ENCODE data around the gene NPIPB6.

NPIPB6 gene

DNA sequence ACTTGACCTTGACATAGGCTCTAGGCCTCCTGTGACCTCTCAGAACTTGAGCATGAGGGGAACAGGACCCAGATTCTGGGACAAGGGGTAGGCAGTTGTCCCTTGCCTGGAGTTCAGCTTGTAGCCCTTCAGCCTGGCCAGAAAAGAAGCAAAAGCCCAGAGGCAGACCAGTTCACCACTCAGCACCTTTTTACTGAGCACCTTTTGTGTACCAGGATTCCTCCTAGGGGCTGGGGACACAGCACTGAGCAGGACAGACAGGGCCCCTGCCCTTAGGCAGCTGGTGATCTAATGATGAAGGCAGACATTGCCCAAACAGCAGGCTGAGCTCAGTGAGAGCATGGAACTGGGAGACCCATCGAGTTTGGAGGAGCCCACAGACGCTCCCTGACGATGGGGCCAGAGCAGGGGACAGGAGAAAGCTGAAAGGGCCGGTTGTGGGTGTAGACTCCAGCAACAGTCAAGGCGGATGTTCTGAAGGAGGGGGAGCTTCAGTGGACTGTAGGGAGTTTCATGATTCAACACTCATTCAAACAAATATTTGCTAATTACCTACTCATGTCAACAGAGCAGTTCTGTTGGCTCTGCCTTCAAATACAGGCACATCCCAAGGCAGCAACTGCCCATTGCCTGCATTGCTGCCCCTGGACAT, 38.9 kb downstream of the NPIPB6 start:
- DNase-seq (ENCODE audit: low spot score): no peak

DNA sequence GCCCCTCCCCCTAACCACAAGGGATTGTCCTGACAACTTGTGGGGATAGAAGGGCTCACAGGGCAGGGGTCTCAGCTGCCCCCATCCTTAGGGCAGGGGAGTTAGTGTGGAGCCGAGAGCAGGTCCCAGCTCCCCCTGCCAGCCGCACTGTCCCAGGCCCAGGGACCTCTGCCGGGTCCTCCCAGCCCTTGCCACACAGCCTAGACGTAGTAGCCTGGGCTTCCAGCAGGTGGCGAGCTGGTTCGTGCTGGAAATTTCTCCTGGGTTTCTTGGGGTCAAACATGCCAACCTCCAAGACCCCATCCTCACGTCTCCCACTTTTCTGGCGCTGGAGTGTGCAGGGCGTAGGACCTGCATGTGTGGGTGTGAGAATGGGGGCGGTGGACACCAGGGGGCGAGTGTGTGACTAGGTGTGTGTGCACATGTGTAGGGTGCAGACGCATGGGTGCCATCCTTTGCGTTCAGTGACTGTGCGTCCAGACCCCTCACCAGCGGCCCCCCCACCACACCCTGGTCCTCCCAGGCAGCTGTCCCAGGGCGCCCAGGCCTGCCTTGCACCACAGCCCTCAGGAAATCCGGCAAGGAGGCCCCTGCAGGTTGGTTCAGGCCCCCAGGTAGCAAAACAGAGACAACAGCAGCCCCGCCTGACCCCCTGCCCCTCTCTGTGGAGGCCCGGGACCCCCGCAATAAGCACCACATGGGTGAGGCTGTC, 41.5 kb downstream of the NPIPB6 start:
- DNase-seq (ENCODE audit: low spot score): no peak

- DNase-seq (ENCODE audit: low spot score): no peak
These were observed 42.6 kb downstream of the NPIPB6 start for GRCh38 chr16:28320741-28321140.

DNA sequence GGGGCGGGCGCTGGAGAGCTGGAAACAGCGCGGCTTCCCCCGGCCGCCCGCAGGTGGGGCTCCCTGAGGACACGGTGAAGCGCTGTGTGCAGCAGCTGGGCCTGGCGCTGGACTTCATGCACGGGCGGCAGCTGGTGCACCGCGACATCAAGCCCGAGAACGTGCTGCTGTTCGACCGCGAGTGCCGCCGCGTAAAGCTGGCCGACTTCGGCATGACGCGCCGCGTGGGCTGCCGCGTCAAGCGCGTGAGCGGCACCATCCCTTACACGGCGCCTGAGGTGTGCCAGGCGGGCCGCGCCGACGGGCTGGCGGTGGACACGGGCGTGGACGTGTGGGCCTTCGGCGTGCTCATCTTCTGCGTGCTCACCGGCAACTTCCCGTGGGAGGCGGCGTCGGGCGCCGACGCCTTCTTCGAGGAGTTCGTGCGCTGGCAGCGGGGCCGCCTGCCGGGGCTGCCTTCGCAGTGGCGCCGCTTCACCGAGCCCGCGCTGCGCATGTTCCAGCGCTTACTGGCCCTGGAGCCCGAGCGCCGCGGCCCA, 43.2 kb downstream of the NPIPB6 start:
- DNase-seq (ENCODE audit: low spot score): no peak

DNA sequence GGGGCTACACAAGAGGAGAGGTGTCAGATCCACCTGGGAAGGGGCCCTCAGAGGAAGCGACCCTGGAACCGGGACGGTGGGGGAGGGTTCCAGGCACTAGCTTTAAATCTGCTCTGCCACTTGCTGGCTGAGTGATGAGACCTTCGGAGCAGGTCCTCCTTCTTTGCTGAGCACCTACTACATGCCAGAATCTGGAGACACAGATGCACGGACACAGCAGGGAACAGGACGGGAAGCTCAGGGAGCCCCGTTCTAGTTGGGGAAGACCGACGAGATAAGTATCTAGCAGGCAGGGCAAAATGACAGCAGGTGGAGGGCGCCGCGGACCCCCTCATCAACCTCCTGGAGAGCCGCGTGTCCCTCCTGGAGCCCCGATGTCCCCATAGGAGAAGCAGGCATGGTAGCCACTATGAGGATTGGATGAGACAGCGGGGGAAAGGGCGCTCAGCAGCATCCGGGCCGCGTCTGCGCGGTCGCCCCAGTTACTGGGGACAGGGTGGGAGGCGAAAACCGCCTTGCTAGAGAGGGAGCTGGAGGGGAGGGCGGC, 43.8 kb downstream of the NPIPB6 start:
- no peak for DNase-seq (ENCODE audit: low spot score)

GRCh38 chr16:28318042-28318744, 45.1 kb downstream of the NPIPB6 start:
- no peak for DNase-seq (ENCODE audit: low spot score)

DNA sequence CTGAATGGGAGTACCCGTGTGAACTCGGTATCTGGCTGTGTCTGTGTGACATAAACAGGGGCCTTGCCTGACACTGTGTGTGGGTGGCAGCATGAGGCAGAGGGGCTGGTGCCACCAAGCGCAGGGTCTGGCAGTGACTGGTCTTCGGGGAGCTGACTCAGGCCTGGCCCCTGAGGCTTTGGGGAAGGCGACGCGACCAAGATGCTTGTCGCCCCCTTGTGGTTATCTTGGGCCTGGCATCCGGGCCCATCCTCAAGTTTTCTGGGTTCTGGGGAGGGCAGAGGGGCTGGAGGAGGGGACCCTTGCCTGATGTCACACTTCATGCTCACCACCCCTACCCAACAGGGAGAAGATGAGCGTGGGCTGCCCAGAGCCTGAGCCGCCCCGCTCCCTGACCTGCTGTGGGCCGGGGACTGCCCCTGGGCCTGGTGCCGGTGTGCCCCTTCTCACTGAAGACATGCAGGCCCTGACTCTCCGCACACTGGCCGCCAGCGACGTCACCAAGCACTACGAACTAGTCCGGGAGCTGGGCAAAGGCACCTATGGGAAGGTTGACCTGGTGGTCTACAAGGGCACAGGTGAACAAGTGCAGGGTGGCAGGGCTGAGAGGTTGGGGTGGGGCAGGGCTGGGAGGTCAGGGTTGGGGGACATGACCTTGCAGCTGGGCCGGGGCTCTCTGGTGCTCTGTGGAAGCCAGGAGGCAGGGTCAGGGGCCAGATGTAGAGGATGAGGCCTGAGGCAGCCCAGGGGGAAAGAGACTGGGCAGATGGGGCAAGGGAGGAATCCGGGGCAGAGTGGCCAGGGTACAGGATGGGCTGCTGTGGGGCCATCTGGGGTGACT, 46.0 kb downstream of the NPIPB6 start:
- DNase-seq (ENCODE audit: low spot score): peak; percentile 29

DNA sequence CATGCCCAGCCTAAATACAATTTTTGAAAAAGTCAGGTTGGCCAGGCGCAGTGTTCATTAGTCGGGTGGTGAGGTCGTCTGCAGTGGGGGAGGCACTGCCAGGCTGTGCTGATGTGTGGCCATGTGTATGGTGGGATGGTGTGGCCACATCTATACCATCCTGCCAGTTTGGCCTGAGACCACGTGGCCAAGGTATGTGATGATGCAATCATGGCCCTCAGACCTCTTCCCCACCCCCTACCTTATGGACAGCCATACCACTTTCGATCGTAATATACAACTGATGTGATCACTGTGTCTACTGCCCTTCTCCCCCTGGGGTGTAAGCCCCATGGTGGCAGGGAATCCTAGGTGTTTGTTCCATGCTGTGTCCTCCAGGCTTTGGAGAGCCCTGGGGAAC, 47.3 kb downstream of the NPIPB6 start:
- no peak for DNase-seq (ENCODE audit: low spot score)

- DNase-seq (ENCODE audit: low spot score): no peak
These were observed 49.7 kb downstream of the NPIPB6 start for GRCh38 chr16:28313587-28313986.

DNA sequence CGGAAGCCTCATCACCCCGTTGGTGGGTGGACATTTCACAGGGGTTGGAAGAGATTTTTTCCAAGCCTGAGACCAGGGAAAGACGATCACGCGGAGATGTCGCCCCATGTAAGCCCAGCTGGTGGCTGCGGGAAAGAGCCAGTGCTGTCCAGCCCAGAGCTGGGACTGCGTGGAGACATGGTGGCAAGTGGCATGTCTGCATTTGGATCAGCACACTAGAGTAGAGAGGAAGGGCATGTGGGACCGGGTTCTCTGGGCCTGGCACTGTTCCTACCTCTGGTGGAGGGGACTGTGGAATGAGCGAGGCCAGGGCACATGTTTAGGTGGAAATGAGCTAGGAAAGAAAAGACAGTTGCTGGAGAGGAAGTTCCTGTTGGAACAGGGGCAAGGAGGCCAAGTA, 51.0 kb downstream of the NPIPB6 start:
- DNase-seq (ENCODE audit: low spot score): no peak

- no peak for DNase-seq (ENCODE audit: low spot score)
These were observed 51.4 kb downstream of the NPIPB6 start for GRCh38 chr16:28311913-28312312.

- no peak for DNase-seq (ENCODE audit: low spot score)
These were observed 51.9 kb downstream of the NPIPB6 start for GRCh38 chr16:28311413-28311812.

GRCh38 chr16:28310796-28311195, 52.5 kb downstream of the NPIPB6 start:
- no peak for DNase-seq (ENCODE audit: low spot score)

DNA sequence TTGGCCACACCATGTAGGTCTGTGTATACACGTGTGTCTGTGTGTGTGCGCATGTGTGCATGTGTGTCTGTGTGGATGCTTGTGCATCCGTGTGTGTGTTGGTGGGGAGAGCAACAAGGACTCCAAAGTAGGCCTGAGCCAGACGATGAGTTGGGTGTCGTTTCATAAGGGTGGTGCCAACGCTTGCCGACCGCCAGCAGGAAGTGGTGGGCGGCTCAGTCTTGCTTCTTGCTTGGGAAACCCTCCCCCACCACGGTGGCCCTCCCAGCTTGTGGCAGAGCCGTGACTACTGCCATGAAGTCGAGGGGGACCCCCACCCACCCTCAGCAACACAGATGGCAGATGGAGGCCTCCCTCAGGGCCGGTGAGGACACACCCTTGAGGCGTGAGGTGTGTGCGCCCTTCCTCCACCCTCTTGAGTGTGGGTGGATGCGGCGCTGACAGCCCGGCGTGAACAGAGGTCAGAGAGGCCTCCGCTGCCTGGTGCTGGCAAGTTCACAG, 53.4 kb downstream of the NPIPB6 start:
- no peak for DNase-seq (ENCODE audit: low spot score)

- no peak for DNase-seq (ENCODE audit: low spot score)
These were observed 54.3 kb downstream of the NPIPB6 start for GRCh38 chr16:28308794-28309584.

- no peak for DNase-seq (ENCODE audit: low spot score)
These were observed 55.4 kb downstream of the NPIPB6 start for GRCh38 chr16:28307936-28308335.

GRCh38 chr16:28304214-28304613, 59.1 kb downstream of the NPIPB6 start:
- DNase-seq (ENCODE audit: low spot score): no peak

- DNase-seq (ENCODE audit: low spot score): no peak
These were observed 60.2 kb downstream of the NPIPB6 start for GRCh38 chr16:28303132-28303531.

GRCh38 chr16:28301620-28302019, 61.7 kb downstream of the NPIPB6 start:
- DNase-seq (ENCODE audit: low spot score): no peak

DNA sequence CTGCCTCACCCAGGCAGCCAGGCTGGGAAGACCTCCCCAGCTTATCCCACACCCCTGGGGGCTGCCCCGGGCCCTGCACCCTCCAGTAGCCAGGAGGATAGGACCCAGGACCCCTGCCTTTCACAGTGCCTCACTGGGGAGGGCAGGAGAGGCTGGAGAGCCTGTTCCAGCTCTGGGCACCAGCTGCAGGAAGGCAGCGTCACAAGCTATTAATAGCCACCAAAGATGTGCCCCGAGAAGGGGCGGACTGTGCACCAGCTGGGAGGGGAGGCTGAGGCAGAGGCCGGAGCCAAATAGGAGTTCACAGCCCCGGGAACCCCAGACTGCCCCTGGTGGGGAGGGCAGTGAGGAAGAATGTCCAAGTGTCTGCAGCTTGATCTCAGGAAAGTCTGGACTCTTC, 62.2 kb downstream of the NPIPB6 start:
- DNase-seq (ENCODE audit: low spot score): no peak

DNA sequence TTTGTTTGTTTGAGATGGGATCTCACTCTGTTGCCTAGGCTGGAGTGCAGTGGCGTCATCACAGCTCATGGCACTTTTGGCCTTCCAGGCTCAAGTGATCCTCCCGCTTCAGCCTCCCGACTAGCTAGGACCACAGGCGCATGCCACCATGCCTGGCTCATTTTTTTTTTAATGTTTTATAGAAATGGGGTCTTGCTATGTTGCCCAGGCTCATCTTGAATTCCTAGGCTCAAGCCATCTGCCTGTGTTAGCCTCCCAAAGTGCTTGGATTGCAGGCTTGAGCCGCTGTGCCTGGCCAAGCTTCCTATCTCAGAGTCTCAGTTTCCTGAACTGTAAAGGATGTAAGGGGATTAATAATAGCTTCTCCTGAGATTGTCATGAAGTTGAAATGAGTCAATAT, 63.0 kb downstream of the NPIPB6 start:
- no peak for DNase-seq (ENCODE audit: low spot score)
